PC-9 (cell line): Measurements from ENCODE around the gene PRH1.

Source experiments
- CTCF ChIP-seq: fragments of 200-600 bp; sonication (generic); conservative IDR thresholded peaks from 2 replicates; pipeline ENCODE4 v1.6.1; 2017; ENCODE audit warnings: mixed run types, antibody characterized with exemption, mild to moderate bottlenecking, moderate library complexity
- EZH2 ChIP-seq: fragments of 200-600 bp; sonication (generic); IDR thresholded peaks from 2 replicates; pipeline ENCODE4 v1.8.0; 2017; ENCODE audit warnings: antibody characterized with exemption, low read depth

GRCh38 chr12:10851243-10851858 is 32.7 kb downstream of the PRH1 start:
- no peak for TF ChIP-seq CTCF
- no peak for TF ChIP-seq EZH2
